HG02885 (cell line): ENCODE data around the gene ARL6IP5.

ENCODE experiments used
- ATAC-seq: cut with Tn5 transposase; IDR thresholded peaks from one replicate; pipeline ENCODE4 v1.9.1; 2021; ENCODE audit warnings: mild to moderate bottlenecking; ENCODE audit not compliant: unreplicated experiment, poor library complexity

The ARL6IP5 gene

DNA sequence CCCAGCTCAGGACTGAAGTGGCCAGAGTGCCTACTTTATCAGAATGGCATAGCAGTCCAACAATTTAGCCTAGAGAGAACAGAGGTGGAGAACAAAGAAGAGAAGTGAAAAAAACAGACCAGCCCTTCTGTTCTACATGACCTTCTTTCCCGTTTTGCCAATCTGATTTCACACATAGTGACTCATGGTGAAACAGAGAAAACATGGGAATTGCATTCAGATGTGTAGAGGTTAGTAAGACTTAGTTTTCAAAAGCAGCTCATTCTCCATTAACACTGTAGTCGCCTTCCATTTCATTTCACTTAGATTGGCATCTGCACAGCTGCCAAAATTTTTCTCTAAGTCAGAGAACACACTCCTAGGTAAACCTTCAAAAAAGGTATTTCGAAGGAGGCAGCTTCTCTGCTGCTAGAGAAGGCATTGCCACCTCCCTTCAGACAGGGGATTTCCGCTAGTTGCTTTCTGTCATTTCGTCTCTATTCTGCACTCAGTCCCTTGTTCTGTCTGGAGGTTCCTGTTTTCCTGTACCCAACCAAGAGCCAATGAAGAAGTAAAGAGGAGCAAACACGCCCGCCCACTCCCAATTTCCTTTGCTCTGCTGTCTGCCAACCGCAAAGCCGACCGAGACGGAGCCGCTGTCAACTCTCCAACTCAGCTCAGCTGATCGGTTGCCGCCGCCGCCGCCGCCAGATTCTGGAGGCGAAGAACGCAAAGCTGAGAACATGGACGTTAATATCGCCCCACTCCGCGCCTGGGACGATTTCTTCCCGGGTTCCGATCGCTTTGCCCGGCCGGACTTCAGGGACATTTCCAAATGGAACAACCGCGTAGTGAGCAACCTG, at the start of gene ARL6IP5:
Gene ARL6IP5, plus strand, starts transcription at position 612 of the 842 bp plus-strand sequence. Its CDS starts 111 bp downstream, at position 723.
- peak; percentile 50 for ATAC-seq

- ATAC-seq = no peak
Measured at GRCh38 chr3:69044608-69045007, 40.1 kb upstream of the ARL6IP5 start.

GRCh38 chr3:69048990-69049389, 35.7 kb upstream of the ARL6IP5 start:
- no peak for ATAC-seq

DNA sequence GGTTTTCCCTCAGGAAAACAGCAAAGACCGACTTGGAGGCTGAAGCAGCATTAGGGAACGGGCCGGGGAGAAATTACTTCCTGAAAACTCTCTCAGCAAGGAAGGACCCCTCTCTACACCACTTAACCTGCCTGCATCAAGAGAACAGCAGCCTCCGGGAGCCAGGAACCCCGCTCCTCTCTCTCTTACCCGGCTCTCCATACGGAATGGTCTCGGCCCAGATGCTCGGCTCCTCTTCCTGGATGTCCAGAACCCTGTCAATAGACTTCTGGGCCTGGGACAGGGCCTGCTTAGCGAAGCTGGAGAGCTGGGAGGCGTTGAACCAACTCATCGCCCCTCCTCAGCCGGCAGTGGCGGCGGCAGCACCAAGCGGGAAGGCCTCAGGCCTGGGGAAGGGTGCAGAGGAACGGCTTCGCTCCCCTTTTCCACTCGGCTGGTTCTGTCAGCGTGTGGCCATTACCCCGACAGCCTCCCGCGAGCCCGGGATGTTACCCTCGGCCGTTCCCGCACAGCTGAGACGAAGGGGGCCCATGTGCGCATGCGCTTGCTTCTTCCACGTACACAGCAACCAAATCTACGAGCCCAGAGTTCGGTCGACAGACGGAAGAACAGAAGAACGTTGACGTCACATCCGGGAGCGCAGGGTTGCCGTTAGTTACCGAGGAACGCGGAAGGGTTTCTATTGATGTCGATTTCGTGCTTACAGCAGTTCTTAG, 32.8 kb upstream of the ARL6IP5 start, which contains the start of gene TMF1:
Gene TMF1, minus strand, starts transcription at position 578 of the 716 bp plus-strand sequence. Its CDS starts 247 bp downstream, at position 331.
- peak; percentile 97 for ATAC-seq

- no peak for ATAC-seq
Measured at GRCh38 chr3:69052472-69052898, 32.3 kb upstream of the ARL6IP5 start.

DNA sequence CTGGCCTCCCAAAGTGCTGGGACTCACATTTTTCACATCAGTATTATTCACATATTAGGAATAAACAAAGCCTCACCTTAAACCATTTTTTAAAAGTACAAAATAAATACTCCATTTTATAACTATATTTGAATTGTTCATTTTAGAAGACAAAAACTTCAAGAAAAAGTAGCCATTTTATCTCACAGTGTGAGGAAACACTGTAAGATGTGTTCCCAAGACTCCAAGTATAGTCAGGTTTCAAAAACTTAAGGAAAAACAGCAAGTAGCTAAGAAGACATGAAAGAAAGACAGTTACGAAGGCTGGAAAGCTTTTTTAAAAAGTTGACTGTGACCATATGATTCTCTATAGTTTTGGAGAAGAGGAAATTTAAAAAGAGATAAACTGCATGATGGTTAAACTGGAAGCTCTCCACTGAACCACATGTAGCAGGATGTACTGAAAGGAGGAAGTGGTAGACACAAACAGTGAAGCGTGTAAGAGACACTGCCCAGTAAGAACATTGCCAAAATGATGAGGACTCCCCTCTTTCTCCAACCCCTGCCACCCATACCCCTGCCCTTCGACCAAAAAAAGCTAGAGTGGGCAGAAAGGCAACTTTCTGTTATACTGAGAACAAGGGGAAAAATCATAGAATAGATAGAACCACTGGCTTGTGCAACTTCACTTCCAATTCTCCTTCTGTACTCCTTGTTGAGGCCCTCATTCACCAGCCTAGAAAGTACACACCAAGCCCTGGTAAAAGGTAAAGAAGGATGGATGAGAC, 26.4 kb upstream of the ARL6IP5 start:
- ATAC-seq = peak; percentile 100

GRCh38 chr3:69058947-69059224, 25.9 kb upstream of the ARL6IP5 start:
- no peak for ATAC-seq

GRCh38 chr3:69059688-69060087, 25.0 kb upstream of the ARL6IP5 start:
- ATAC-seq = no peak

DNA sequence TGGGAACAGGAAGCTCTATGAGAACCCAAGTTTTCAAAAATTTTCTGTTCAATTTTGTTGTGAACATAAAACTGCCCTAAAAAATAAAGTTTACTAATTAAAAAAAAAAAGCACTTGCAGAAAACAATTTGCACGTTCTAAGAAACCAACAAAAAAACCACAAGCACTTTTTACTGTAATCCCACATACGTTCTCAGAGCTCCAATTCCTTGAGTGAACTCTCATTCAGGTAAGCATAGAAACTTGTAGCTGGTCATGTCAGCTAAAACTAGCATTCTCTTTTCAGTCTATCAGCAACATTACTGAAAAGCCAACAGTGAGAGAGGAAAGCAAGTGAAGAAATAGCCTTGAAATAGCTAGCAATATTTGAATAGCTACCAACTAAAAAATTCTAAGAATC, 21.1 kb upstream of the ARL6IP5 start:
- no peak for ATAC-seq

GRCh38 chr3:69065318-69065964, 19.3 kb upstream of the ARL6IP5 start:
- no peak for ATAC-seq

GRCh38 chr3:69066121-69066520, 18.6 kb upstream of the ARL6IP5 start:
- no peak for ATAC-seq

DNA sequence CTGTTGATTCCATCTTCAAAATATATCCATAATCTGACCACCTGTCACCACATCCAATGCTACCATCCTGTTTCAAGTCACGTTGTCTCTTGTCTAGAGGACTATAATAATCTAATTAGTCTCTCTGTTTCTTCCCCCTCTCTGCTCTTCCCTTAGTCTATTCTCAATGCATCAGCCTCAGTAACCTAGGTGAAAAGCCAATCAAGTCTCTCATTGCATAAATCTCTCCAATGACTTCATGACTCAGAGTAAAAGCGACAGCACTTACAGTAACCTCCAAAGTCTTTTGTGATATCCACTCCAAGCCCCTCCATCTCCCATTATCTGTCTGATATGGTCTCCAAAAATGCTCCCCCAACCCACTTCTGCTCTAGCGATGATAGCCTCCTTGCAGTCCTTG, 11.8 kb upstream of the ARL6IP5 start:
- ATAC-seq = no peak

DNA sequence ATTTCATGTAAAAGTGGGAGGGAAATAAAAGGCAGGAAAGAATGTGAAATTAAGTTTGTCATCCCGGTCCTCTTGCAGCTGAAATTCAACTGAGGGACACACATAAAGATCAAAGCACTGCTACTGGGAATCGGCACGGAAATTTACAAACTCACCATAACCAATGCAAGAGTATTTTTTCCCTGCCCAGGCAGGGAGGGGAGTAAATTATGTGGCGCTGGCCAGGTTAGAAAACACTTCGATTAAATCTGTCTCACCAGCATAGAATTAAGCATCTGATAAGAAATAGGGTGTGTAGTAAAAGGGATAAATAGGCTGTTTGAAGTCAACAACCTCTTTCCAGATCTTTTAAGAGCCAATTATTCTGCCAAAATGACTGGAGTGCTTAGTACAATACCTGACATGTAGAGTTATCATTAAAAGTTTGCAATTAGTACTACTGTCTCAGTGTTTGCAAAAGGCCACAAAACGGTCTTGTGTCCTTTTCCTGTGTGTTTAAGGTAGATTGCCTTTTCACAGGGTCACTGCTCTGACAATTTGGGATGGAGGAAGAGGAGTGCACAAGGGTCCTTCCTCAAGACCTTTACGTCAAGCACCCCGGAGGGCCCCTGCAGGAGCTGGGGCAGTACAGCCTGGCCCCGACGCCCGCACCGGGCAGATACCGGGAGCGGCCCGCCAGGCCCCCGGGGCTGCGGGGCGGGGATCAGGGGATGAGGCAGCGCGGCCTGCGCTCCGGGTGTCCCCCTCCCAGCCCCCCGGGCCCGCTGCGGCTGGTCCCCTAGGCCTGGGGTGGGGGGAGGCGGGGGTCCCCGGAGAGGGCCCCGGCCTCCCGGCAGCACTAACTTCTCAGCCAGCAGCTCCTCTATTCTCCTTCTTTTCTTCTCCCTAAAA, 5.2 kb upstream of the ARL6IP5 start:
- peak; percentile 21 for ATAC-seq

DNA sequence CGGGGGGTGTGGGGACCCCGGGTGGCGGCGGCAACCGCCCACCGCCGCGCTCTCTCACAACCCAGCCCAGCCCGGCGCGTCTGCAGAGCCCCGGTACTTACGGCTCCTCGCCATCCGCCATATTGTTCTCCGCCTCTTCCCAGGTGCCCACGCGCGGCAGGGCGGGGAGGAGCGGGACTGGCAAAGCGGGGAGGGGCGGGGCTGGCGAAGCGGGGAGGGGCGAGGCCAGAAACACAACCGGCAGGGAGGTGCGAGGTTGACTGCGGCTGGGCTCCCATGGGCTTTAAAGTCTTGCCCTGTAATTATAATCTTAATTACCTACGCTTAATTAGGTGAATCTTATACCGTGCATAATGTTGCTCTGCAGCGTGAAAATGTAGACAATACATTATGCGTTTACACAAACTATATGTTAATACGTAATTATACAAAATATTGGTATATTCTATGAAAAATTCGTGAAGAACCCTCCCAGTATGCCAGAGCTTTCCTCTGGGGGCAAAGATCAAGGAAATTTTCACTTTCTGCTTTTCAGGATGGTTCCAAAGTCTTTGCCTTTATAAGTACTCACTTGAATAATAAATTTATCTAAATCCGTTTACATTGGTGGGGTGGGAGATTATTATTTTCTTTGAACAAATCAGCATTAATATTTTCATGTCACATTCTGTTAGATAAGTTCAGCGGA, 4.4 kb upstream of the ARL6IP5 start, which contains the start of gene UBA3:
Gene UBA3, minus strand, starts transcription at position 133 of the 688 bp plus-strand sequence. Its CDS starts 12 bp downstream, at position 121.
- ATAC-seq = peak; percentile 52

DNA sequence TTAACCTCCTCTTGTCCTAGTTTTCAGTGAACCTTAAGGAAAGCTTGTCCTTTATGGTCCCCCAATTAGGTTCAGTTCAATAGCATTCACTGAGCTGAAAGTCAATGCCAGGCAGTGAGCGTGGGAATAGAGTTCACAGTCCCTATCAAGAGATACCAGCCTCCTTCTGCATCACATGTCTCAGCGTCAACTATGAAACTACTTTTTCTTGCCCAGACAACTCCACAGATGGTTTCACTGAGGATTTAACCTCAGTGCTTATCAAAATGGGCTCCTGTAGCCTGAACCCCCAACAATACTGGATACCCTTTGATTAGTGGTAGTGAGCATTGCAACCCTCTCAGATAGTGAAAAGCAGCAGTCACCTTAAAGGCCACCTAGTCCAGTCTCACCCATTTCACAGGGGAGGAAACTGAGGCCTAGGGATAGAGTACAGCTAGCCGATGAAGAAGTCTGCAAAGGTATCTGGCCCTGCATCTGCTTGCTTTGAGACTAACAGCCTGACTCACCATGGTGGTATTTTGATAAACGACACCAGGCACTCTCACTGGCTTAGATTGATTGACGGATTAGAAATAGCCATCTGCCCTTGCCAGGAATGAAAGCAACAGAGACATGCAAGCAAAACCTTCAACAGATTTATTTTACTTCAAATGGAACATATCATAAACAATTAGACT, 3.0 kb upstream of the ARL6IP5 start:
- no peak for ATAC-seq

DNA sequence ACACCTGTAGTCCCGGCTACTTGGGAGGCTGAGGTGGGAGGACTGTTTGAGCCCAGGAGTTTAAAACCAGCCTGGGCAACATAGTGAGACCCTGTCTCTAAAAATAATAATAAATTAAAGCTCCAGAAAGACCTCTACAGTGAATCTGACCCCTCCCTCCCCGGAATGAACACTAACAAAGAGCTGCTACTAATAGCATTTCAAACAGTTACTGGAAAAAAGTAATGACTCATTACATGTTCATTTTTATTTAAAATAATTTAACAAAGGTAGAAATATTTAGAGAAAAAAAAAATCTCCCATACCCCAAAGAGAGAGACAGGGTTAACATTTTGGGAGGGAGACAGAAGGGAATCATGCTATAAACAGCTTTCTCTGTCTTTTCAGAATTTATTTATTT, 2.4 kb upstream of the ARL6IP5 start:
- ATAC-seq = no peak

DNA sequence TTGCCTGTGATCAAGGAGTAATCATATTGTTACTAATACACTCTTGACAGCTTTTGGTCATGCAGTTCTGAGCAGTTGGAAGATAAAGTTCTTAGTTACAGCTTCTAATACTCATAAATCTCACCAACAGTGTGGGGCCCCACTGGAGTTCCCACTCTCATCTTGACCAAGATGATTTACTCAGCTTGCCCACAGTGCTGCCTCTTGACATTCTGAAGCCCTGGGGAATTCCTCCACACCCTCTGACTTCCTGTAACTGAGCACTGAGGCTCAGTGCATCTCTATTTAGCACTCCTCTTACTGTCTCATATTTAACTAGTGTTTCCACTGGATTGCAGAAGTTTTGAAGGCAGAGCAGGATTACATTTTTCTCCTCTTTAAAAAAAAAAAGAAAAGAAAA, 1.9 kb upstream of the ARL6IP5 start:
- peak; percentile 65 for ATAC-seq

DNA sequence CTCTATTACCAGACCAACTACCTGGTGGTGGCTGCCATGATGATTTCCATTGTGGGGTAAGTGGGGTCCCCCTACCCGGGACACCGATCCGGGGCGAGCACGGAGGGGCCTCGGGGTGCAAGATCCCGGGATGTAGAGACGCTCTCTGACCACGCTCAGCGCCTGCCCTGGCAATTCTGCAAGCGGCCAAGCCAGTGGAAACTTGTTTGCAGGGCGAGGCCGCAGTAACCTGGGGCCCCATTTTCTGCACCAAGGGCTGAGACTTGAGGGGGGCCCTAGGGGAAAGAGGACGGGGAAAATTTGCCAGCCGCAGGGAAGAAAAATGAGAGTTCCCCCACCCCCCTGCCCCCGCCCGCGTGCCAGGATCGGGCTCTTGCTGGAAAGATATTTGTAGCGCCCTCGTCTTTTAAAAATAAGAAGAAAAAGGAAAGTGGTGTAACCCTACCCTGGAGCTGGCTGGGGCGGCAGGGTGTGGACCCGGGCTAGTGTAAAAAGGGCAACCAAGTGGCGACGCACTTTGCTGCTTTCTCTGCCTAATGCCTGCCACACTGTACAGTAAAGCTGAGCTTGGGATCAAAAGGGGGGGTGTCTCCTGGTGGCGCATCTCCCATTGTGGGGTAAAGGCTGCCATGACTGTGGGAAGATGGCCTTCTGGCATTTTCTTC, 563 bp downstream of the ARL6IP5 start:
- no peak for ATAC-seq
